ENCODE measurements around the gene FOSL2.

Gene FOSL2

GRCh38 chr2:28392297-28393113 lies at the start of gene FOSL2:
Gene FOSL2, plus strand, starts transcription at chr2:28392858. Its CDS starts 863 bp downstream, at chr2:28393721.
- peak in 55 of 56 donors; percentile 42 to 96 (median 87) for DNase-seq

- no peak for DNase-seq
Measured at GRCh38 chr2:28343184-28343942, 49.3 kb upstream of the FOSL2 start.

GRCh38 chr2:28343971-28344715 lies 48.5 kb upstream of the FOSL2 start:
- no peak for DNase-seq

- peak in 1 of 56 donors; percentile 28 for DNase-seq
Measured at GRCh38 chr2:28344756-28345373, 47.8 kb upstream of the FOSL2 start.

- no peak for DNase-seq
Measured at GRCh38 chr2:28345619-28346018, 47.0 kb upstream of the FOSL2 start.

GRCh38 chr2:28346587-28346986 lies 46.1 kb upstream of the FOSL2 start:
- DNase-seq = no peak

GRCh38 chr2:28347193-28347592 lies 45.5 kb upstream of the FOSL2 start:
- no peak for DNase-seq

- DNase-seq = no peak
Measured at GRCh38 chr2:28347596-28347995, 45.1 kb upstream of the FOSL2 start.

GRCh38 chr2:28348149-28348567 lies 44.5 kb upstream of the FOSL2 start:
- DNase-seq = no peak

- no peak for DNase-seq
Measured at GRCh38 chr2:28348921-28349320, 43.7 kb upstream of the FOSL2 start.

GRCh38 chr2:28349546-28350165 lies 43.0 kb upstream of the FOSL2 start:
- no peak for DNase-seq

- DNase-seq = no peak
Measured at GRCh38 chr2:28350196-28350595, 42.5 kb upstream of the FOSL2 start.

GRCh38 chr2:28350791-28351285 lies 41.8 kb upstream of the FOSL2 start:
- no peak for DNase-seq

- no peak for DNase-seq
Measured at GRCh38 chr2:28351621-28352020, 41.0 kb upstream of the FOSL2 start.

- DNase-seq = no peak
Measured at GRCh38 chr2:28352104-28352503, 40.6 kb upstream of the FOSL2 start.

- DNase-seq = no peak
Measured at GRCh38 chr2:28352610-28353195, 40.0 kb upstream of the FOSL2 start.

- DNase-seq = no peak
Measured at GRCh38 chr2:28354920-28355520, 37.6 kb upstream of the FOSL2 start.

GRCh38 chr2:28355521-28356094 lies 37.0 kb upstream of the FOSL2 start:
- peak in 1 of 56 donors; percentile 18 for DNase-seq

All from amygdala (tissue), 56 donors.